SK-N-SH treated with all-trans-retinoic acid at 6 μM for 48 hours (cell line): ENCODE results near the gene RIC8A.
"Not testable (repeated sequence)": the region's sequence is repeated elsewhere in the genome, so short reads cannot be mapped to it uniquely, and the experiment has no call there.

ENCODE experiments used
- CSDC2 ChIP-seq: fragments of 250-450 bp; sonication (Bioruptor Pico); IDR thresholded peaks from 2 replicates; pipeline ENCODE4 v1.5.0; 2020; ENCODE audit warnings: mild to moderate bottlenecking, moderate library complexity
- ZFP30 ChIP-seq: fragments of 450-650 bp; formaldehyde crosslinking; IDR thresholded peaks from 2 replicates; pipeline ENCODE4 v1.5.0; 2022; ENCODE audit warnings: mild to moderate bottlenecking, moderate library complexity

DNA sequence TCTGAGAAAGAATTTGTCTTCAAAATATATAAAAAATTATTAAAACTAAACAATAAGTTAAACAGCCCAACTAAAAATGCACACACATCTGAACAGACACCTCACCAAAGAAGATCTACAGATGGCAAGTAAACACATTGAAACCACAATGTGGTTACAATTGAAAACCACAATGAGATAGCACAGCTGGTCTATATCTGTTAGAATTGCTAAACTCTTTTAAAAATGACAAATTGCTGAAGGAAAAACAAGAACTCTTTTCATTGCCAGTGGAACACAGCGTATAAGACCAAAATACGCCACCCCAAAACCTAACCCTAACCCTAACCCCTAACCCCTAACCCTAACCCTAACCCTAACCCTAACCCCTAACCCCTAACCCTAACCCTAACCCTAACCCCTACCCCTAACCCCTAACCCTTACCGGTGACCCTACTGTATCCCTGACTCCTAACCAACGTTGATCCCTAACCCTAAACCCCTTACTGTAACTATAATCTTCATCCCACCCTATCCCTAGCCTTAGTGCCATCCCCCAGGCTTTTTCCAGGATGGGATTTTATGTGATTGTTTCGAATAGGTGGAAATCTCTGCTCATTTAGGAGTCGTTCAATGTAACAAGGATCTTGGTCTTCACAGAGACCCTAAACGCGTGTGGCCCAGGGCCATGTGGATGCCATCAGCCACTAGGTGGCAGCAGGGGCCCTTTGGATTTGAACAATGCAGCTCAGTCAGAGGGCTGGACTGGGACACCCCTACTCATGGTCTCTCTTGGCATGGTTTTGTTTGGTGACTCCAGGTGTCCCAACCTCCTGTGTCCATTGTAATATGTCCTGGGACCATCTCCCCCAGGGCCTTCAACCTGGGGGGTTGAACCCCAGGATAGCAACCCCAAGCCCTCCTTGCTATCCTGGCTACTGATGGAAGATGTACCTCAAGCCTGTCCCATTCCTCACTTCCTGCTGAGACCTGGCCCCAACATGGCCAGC is 15.7 kb upstream of the RIC8A start:
- TF ChIP-seq ZFP30, CSDC2 (CRISPR knock-in tag): not testable (repeated sequence)
